ENCODE measurements around the gene DNAJB2. TPM values are rescaled to one million over a fixed set of nuclear protein-coding genes. Genes with fewer than 3 reads are reported as not detected.

DNAJB2 gene
- total and polyA plus RNA-seq, 2 donors (not counting 3 experiments of a cell fraction or from before 2014, with no cell fraction given), result 30.4 to 35.0 TPM

- H3K4me2 ChIP-seq (ENCODE audit: insufficient read depth, low read length), result no peak overlapping the region
- ChIA-PET CTCF (no interaction called here), POLR2A (no interaction called here)
- H3K9ac ChIP-seq (replicated peaks; ENCODE audit: extremely low read depth, insufficient read depth, low read length), result no peak overlapping the region
- DNase-seq (ENCODE audit: low read depth, low spot score) (no peak), FAIRE-seq (no peak)
- H3K27ac ChIP-seq (ENCODE audit: insufficient read depth, low read depth, low read length), result no peak overlapping the region
- TF ChIP-seq, protein P1, sequence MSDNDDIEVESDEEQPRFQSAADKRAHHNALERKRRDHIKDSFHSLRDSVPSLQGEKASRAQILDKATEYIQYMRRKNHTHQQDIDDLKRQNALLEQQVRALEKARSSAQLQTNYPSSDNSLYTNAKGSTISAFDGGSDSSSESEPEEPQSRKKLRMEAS (IDR thresholded peaks at IDR 0.05; ENCODE audit: insufficient read depth, insufficient read length), result no peak
- TF ChIP-seq JUN (IDR thresholded peaks at IDR 0.05; ENCODE audit: borderline replicate concordance, insufficient read depth, insufficient read length, low read depth) (no peak), POLR2A (IDR thresholded peaks at IDR 0.05; ENCODE audit: low read depth, low read length) (no peak)
- H3K4me1 ChIP-seq (ENCODE audit: control insufficient read depth, extremely low read depth, insufficient read depth, low read length), result no peaks in the 10 kb centered on the region
- dilution Hi-C loops (cut with MboI; ENCODE audit: extremely low pct_ligation_motif_present, low sequenced_read_pairs), result no loop called here
- no peaks in the 10 kb centered on the region for H3K79me2 ChIP-seq (ENCODE audit: control insufficient read depth, insufficient read depth, low read length)
- H4K20me1 ChIP-seq (replicated peaks; ENCODE audit: control insufficient read depth, extremely low read depth, insufficient read depth, low read length), result no peaks in the 10 kb centered on the region
- no peak overlapping the region for H3K4me3 ChIP-seq (replicated peaks in 1 of 3; ENCODE audit: insufficient read depth in 1 of 3, low read depth in 1 of 3, low read length in 3 of 3)
- intact Hi-C loops (cut with micrococcal nuclease), result no loop called here
- no peaks in the 10 kb centered on the region for H3K36me3 ChIP-seq (ENCODE audit: control insufficient read depth in 2 of 2, extremely low read depth in 1 of 2, insufficient read depth in 2 of 2, low read length in 2 of 2)
- H2AFZ ChIP-seq (ENCODE audit: low read depth, low read length), result no peak overlapping the region
- no peaks in the 10 kb centered on the region for H3K9me1 ChIP-seq (replicated peaks; ENCODE audit: control insufficient read depth, extremely low read depth, insufficient read depth, low read length)
- H3K27me3 ChIP-seq (ENCODE audit: control insufficient read depth in 2 of 2, insufficient read depth in 2 of 2, low read length in 2 of 2), result peaks cover 18 to 25% of the 10 kb centered on the region in 2 experiments
- no TSS peak for BruUV-seq (replicated peaks)
- no peaks in the 10 kb centered on the region for H3K9me3 ChIP-seq (replicated peaks; ENCODE audit: control insufficient read depth, insufficient read depth, low read length)
Observed at GRCh38 chr2:219331560-219332213, 52.5 kb downstream of the DNAJB2 start.

GRCh38 chr2:219332542-219332941 is 53.4 kb downstream of the DNAJB2 start, which contains the start of gene RESP18:
Gene RESP18 (minus strand): TSS chr2:219332744.
- Histone ChIP-seq H3K79me2 (ENCODE audit: control insufficient read depth, insufficient read depth, low read length) (no peaks in the 10 kb centered on the region), H3K9ac (replicated peaks; ENCODE audit: extremely low read depth, insufficient read depth, low read length) (no peak within 1 kb of the TSS), H2AFZ (ENCODE audit: low read depth, low read length) (no peak within 1 kb of the TSS), H3K9me1 (replicated peaks; ENCODE audit: control insufficient read depth, extremely low read depth, insufficient read depth, low read length) (no peaks in the 10 kb centered on the region), H3K27me3 (ENCODE audit: control insufficient read depth in 2 of 2, insufficient read depth in 2 of 2, low read length in 2 of 2) (peaks cover 18 to 25% of the 10 kb centered on the region in 2 experiments), H3K9me3 (replicated peaks; ENCODE audit: control insufficient read depth, insufficient read depth, low read length) (no peaks in the 10 kb centered on the region), H3K36me3 (ENCODE audit: control insufficient read depth in 2 of 2, extremely low read depth in 1 of 2, insufficient read depth in 2 of 2, low read length in 2 of 2) (no peaks in the 10 kb centered on the region), H3K4me3 (replicated peaks in 1 of 3; ENCODE audit: insufficient read depth in 1 of 3, low read depth in 1 of 3, low read length in 3 of 3) (no peak within 1 kb of the TSS), H3K4me1 (ENCODE audit: control insufficient read depth, extremely low read depth, insufficient read depth, low read length) (no peaks in the 10 kb centered on the region), H3K27ac (ENCODE audit: insufficient read depth, low read depth, low read length) (no peak within 1 kb of the TSS), H4K20me1 (replicated peaks; ENCODE audit: control insufficient read depth, extremely low read depth, insufficient read depth, low read length) (no peaks in the 10 kb centered on the region), H3K4me2 (ENCODE audit: insufficient read depth, low read length) (no peak within 1 kb of the TSS)
- intact Hi-C loops (cut with micrococcal nuclease) (no loop called here), dilution Hi-C loops (cut with MboI; ENCODE audit: extremely low pct_ligation_motif_present, low sequenced_read_pairs) (no loop called here)
- POLR2A ChIA-PET, result no interaction called here
- TF ChIP-seq FOS (IDR thresholded peaks at IDR 0.05; ENCODE audit: borderline replicate concordance, insufficient read depth, low read length) (no peak), POLR2AphosphoS5 (IDR thresholded peaks at IDR 0.05; ENCODE audit: insufficient read depth, low read depth, low read length) (no peak), EZH2 (IDR thresholded peaks at IDR 0.05; ENCODE audit: borderline replicate concordance, low read depth, low read length, severe bottlenecking) (no peak), MYC (IDR thresholded peaks at IDR 0.05; ENCODE audit: low read depth, low read length) (no peak), JUN (IDR thresholded peaks at IDR 0.05; ENCODE audit: borderline replicate concordance, insufficient read depth, insufficient read length, low read depth) (no peak), GATA2 (IDR thresholded peaks at IDR 0.05; ENCODE audit: insufficient read depth, insufficient read length, low read depth, low read length) (no peak), POLR2A (IDR thresholded peaks at IDR 0.05; ENCODE audit: low read depth, low read length) (no peak)
- TF ChIP-seq, protein P1 (IDR thresholded peaks at IDR 0.05; ENCODE audit: insufficient read depth, insufficient read length), result no peak
- TF ChIP-seq, protein P2, sequence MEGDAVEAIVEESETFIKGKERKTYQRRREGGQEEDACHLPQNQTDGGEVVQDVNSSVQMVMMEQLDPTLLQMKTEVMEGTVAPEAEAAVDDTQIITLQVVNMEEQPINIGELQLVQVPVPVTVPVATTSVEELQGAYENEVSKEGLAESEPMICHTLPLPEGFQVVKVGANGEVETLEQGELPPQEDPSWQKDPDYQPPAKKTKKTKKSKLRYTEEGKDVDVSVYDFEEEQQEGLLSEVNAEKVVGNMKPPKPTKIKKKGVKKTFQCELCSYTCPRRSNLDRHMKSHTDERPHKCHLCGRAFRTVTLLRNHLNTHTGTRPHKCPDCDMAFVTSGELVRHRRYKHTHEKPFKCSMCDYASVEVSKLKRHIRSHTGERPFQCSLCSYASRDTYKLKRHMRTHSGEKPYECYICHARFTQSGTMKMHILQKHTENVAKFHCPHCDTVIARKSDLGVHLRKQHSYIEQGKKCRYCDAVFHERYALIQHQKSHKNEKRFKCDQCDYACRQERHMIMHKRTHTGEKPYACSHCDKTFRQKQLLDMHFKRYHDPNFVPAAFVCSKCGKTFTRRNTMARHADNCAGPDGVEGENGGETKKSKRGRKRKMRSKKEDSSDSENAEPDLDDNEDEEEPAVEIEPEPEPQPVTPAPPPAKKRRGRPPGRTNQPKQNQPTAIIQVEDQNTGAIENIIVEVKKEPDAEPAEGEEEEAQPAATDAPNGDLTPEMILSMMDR (IDR thresholded peaks at IDR 0.05; ENCODE audit: extremely low read depth in 1 of 2, insufficient read depth in 1 of 2, low read depth in 1 of 2, low read length in 2 of 2), result no peak
- DNase-seq (ENCODE audit: low read depth, low spot score) (no peak), FAIRE-seq (no peak)
- no TSS peak for BruUV-seq (replicated peaks)
- CTCF ChIA-PET, result interaction anchor here (0.8 kb wide), 1 partner anchor 20 kb away, joined by 3 read pairs; no protein-coding TSS in a partner anchor

Measured in endothelial cell of umbilical vein (primary cell).